PC-9 (cell line): ENCODE data around the gene TM4SF5. TPM values are rescaled to one million over a fixed set of nuclear protein-coding genes. Genes with fewer than 3 reads are reported as not detected.
A peak's percentile ranks its signal among the peaks of the same experiment; 100 is the strongest.

Source experiments
- Bru-seq: library from RNA; stranded (reverse); fragments of 400-500 nt; gene quantifications from one replicate; lab custom pipeline; 2021; lab: Mats Ljungman, UMichigan
- BruChase-seq, 2 experiments: library from RNA; stranded (reverse); fragments of 400-500 nt; gene quantifications; one replicate each; lab custom pipeline; 2021; lab: Mats Ljungman, UMichigan
- BruUV-seq: library from RNA; stranded (reverse); fragments of 400-500 nt; replicated peaks from 2 replicates; lab custom pipeline; 2021; lab: Mats Ljungman, UMichigan
- CTCF ChIA-PET: fragments of 300-600 bp; sonication (Branson Sonifier 250); formaldehyde crosslinking; loops from one replicate; lab custom pipeline; 2022; ENCODE audit warnings: antibody characterized with exemption; lab: Charles Lee
- POLR2A ChIA-PET: fragments of 300-600 bp; sonication (Branson Sonifier 250); formaldehyde crosslinking; loops from one replicate; lab custom pipeline; 2022; ENCODE audit warnings: antibody characterized with exemption; ENCODE audit not compliant: unreplicated experiment; lab: Charles Lee
- DNase-seq, 2 experiments: peaks; one replicate each; pipeline versions ENCODE4 v3.0.0 to v3.0.0-alpha.2; 2015 to 2022; ENCODE audit warnings: mixed read lengths in 1 of 2
- H2AFZ ChIP-seq: fragments of 200-600 bp; sonication (generic); 2 replicates; pipeline ENCODE4 v1.8.1; 2017; ENCODE audit warnings: antibody characterized with exemption
- H3F3A ChIP-seq: fragments of 200-600 bp; sonication (generic); 2 replicates; pipeline ENCODE4 v1.8.1; 2017; ENCODE audit warnings: antibody characterized with exemption, mild to moderate bottlenecking, low read depth; ENCODE audit not compliant: insufficient read depth
- H3K27ac ChIP-seq: fragments of 200-600 bp; sonication (generic); 2 replicates; pipeline ENCODE4 v1.6.1; 2016; ENCODE audit warnings: mixed run types
- H3K27me3 ChIP-seq: fragments of 200-600 bp; sonication (generic); 2 replicates; pipeline ENCODE4 v1.6.1; 2016; ENCODE audit warnings: low read depth, mixed run types; ENCODE audit not compliant: insufficient read depth
- H3K36me3 ChIP-seq: fragments of 200-600 bp; sonication (generic); 2 replicates; pipeline ENCODE4 v1.6.1; 2016; ENCODE audit warnings: low read depth, mixed run types
- H3K4me1 ChIP-seq: fragments of 200-600 bp; sonication (generic); replicated peaks from 2 replicates; pipeline ENCODE4 v1.6.1; 2016; ENCODE audit warnings: mixed run types; ENCODE audit not compliant: insufficient read depth
- H3K4me2 ChIP-seq: fragments of 200-600 bp; sonication (generic); 2 replicates; pipeline ENCODE4 v1.6.1; 2017; ENCODE audit warnings: mixed run types
- H3K4me3 ChIP-seq: fragments of 200-600 bp; sonication (generic); 2 replicates; pipeline ENCODE4 v1.6.1; 2016; ENCODE audit warnings: mixed run types
- H3K79me2 ChIP-seq: fragments of 200-600 bp; sonication (generic); 2 replicates; pipeline ENCODE4 v1.6.1; 2017; ENCODE audit warnings: low read depth, mixed run types
- H3K9me2 ChIP-seq: fragments of 200-600 bp; sonication (generic); 2 replicates; pipeline ENCODE4 v1.8.1; 2017; ENCODE audit warnings: mild to moderate bottlenecking; ENCODE audit not compliant: insufficient read depth
- H3K9me3 ChIP-seq: fragments of 200-600 bp; sonication (generic); 2 replicates; pipeline ENCODE4 v1.8.1; 2016; ENCODE audit warnings: low read depth; ENCODE audit not compliant: insufficient read depth
- H4K20me1 ChIP-seq: fragments of 200-600 bp; sonication (generic); 2 replicates; pipeline ENCODE4 v1.8.1; 2017; ENCODE audit not compliant: insufficient read depth
- CTCF ChIP-seq: fragments of 200-600 bp; sonication (generic); conservative IDR thresholded peaks from 2 replicates; pipeline ENCODE4 v1.6.1; 2017; ENCODE audit warnings: mixed run types, antibody characterized with exemption, mild to moderate bottlenecking, moderate library complexity
- EZH2 ChIP-seq: fragments of 200-600 bp; sonication (generic); IDR thresholded peaks from 2 replicates; pipeline ENCODE4 v1.8.0; 2017; ENCODE audit warnings: antibody characterized with exemption, low read depth
- intact Hi-C: fragments of 100-400 bp; cut with micrococcal nuclease; formaldehyde crosslinking; loops from one replicate; pipeline ENCODE4 v1.10.0; 2022; ENCODE audit not compliant: unreplicated experiment
- long read RNA-seq: library from polyadenylated mRNA; stranded (forward); transcript quantifications from one replicate; pipeline ENCODE4 v2.0.0, GENCODE V29; 2022
- total RNA-seq: library from RNA; stranded (reverse); gene quantifications from 2 replicates; pipeline ENCODE4 v1.2.3, GENCODE V29; 2021

TM4SF5 gene
- total RNA-seq, result not detected in 2 replicates
- Bru-seq, nascent RNA, result not detected
- BruChase-seq, experiment 1, labeled RNA remaining after a 2-hour chase, result not detected
- BruChase-seq, experiment 2, labeled RNA remaining after a 6-hour chase, result not detected
- long read RNA-seq, result 0 reads

GRCh38 chr17:4771519-4772234 lies at the start of gene TM4SF5:
TSS of gene TM4SF5 (plus strand) at chr17:4771886. CDS start at chr17:4771923, 37 bp downstream.
- H4K20me1 ChIP-seq, result no peaks in the 10 kb centered on the region
- ChIA-PET CTCF (no interaction called here), POLR2A (no interaction called here)
- no peak within 1 kb of the TSS for H2AFZ ChIP-seq
- intact Hi-C loops, result no loop called here
- no TSS peak for BruUV-seq
- no peaks in the 10 kb centered on the region for H3K9me2 ChIP-seq
- H3K27me3 ChIP-seq, result 0 out of 2 replicates have a peak, but pooled peaks cover 4% of the 10 kb centered on the region
- no peaks in the 10 kb centered on the region for H3K79me2 ChIP-seq
- no peaks in the 10 kb centered on the region for H3K36me3 ChIP-seq
- no peaks in the 10 kb centered on the region for H3F3A ChIP-seq
- H3K4me2 ChIP-seq, result peak within 1 kb of the TSS; percentile 11
- no peak within 1 kb of the TSS for H3K4me3 ChIP-seq
- no peaks in the 10 kb centered on the region for H3K4me1 ChIP-seq
- H3K27ac ChIP-seq, result no peak within 1 kb of the TSS
- peak in 1 of 2 experiments; percentile 23 for DNase-seq
- H3K9me3 ChIP-seq, result no peaks in the 10 kb centered on the region
- TF ChIP-seq CTCF (no peak), EZH2 (no peak)

GRCh38 chr17:4722678-4723240 lies 48.9 kb upstream of the TM4SF5 start:
- no peaks in the 10 kb centered on the region for H3K9me2 ChIP-seq
- H3K79me2 ChIP-seq, result no peaks in the 10 kb centered on the region
- H3K27ac ChIP-seq, result no peak overlapping the region
- H3K27me3 ChIP-seq, result no peaks in the 10 kb centered on the region
- H3K4me3 ChIP-seq, result no peak overlapping the region
- no peak overlapping the region for H3K4me2 ChIP-seq
- BruUV-seq, result no TSS peak
- no peaks in the 10 kb centered on the region for H3K9me3 ChIP-seq
- TF ChIP-seq EZH2 (no peak), CTCF (no peak)
- POLR2A ChIA-PET, result interaction anchor here (0.7 kb wide), 1 partner anchor 187 kb away, joined by 13 read pairs; no protein-coding TSS in a partner anchor
- no peak for DNase-seq
- no peaks in the 10 kb centered on the region for H3K36me3 ChIP-seq
- no peak overlapping the region for H2AFZ ChIP-seq
- H3K4me1 ChIP-seq, result peaks cover 26% of the 10 kb centered on the region
- no peaks in the 10 kb centered on the region for H4K20me1 ChIP-seq
- CTCF ChIA-PET, result interaction anchor here (0.6 kb wide), 2 partner anchors 13 to 226 kb away, joined by 4 read pairs; no protein-coding TSS in a partner anchor
- intact Hi-C loops, result no loop called here
- peaks cover 25% of the 10 kb centered on the region for H3F3A ChIP-seq

GRCh38 chr17:4724650-4725049 lies 47.0 kb upstream of the TM4SF5 start:
- Histone ChIP-seq H3K9me2 (no peaks in the 10 kb centered on the region), H3K27me3 (no peaks in the 10 kb centered on the region), H3K4me1 (peaks cover 27% of the 10 kb centered on the region), H3K79me2 (no peaks in the 10 kb centered on the region), H3K9me3 (no peaks in the 10 kb centered on the region), H4K20me1 (no peaks in the 10 kb centered on the region), H3K4me2 (no peak overlapping the region), H2AFZ (no peak overlapping the region), H3K36me3 (no peaks in the 10 kb centered on the region), H3K4me3 (no peak overlapping the region), H3K27ac (no peak overlapping the region), H3F3A (peaks cover 36% of the 10 kb centered on the region)
- no TSS peak for BruUV-seq
- ChIA-PET CTCF (no interaction called here), POLR2A (no interaction called here)
- intact Hi-C loops, result no loop called here
- DNase-seq, result no peak
- TF ChIP-seq CTCF (no peak), EZH2 (no peak)
